H9 (cell line): ENCODE results near the gene PRR12. TPM values are rescaled to one million over a fixed set of nuclear protein-coding genes. Genes with fewer than 3 reads are reported as not detected.

Source experiments
- DNase-seq: peaks from one replicate; pipeline ENCODE4 v3.0.0-alpha.2; 2017
- H2AFZ ChIP-seq: one replicate; pipeline ENCODE4 v1.6.1; 2013; ENCODE audit warnings: mild to moderate bottlenecking, low read length, control low read depth, moderate library complexity
- H2AK5ac ChIP-seq: 2 replicates; pipeline ENCODE4 v1.6.1; 2013; ENCODE audit warnings: low read length, control low read depth, mixed read lengths; ENCODE audit not compliant: insufficient read length
- H2BK120ac ChIP-seq: one replicate; pipeline ENCODE4 v1.6.1; 2013; ENCODE audit warnings: low read depth, mild to moderate bottlenecking, low read length, control low read depth, inconsistent platforms; ENCODE audit not compliant: poor library complexity, severe bottlenecking
- H2BK12ac ChIP-seq: 2 replicates; pipeline ENCODE4 v1.6.1; 2013; ENCODE audit warnings: low read length, control low read depth, mixed read lengths, low read depth; ENCODE audit not compliant: insufficient read length
- H2BK15ac ChIP-seq: 2 replicates; pipeline ENCODE4 v1.6.1; 2013; ENCODE audit warnings: low read depth, low read length, control low read depth
- H2BK20ac ChIP-seq: one replicate; pipeline ENCODE4 v1.6.1; 2013; ENCODE audit warnings: low read depth, mild to moderate bottlenecking, low read length, control low read depth, inconsistent platforms; ENCODE audit not compliant: poor library complexity, severe bottlenecking
- H2BK5ac ChIP-seq: 2 replicates; pipeline ENCODE4 v1.6.1; 2013; ENCODE audit warnings: low read length, control low read depth, mixed read lengths; ENCODE audit not compliant: insufficient read length
- H3K14ac ChIP-seq: 2 replicates; pipeline ENCODE4 v1.6.1; 2013; ENCODE audit warnings: low read length, control low read depth; ENCODE audit not compliant: insufficient read depth
- H3K18ac ChIP-seq: 2 replicates; pipeline ENCODE4 v1.6.1; 2013; ENCODE audit warnings: low read depth, mild to moderate bottlenecking, mixed read lengths, low read length, control low read depth; ENCODE audit not compliant: insufficient read length
- H3K23ac ChIP-seq: 2 replicates; pipeline ENCODE4 v1.6.1; 2013; ENCODE audit warnings: low read length, control low read depth, mixed read lengths, low read depth; ENCODE audit not compliant: insufficient read length
- H3K23me2 ChIP-seq: 2 replicates; pipeline ENCODE4 v1.6.1; 2013; ENCODE audit warnings: low read depth, mild to moderate bottlenecking, mixed read lengths, low read length, control low read depth; ENCODE audit not compliant: insufficient read length, poor library complexity, severe bottlenecking
- H3K27ac ChIP-seq: 2 replicates; pipeline ENCODE4 v1.5.1; 2013; ENCODE audit warnings: low read length, control low read depth, mixed read lengths, low read depth; ENCODE audit not compliant: insufficient read length
- H3K27me3 ChIP-seq: 2 replicates; pipeline ENCODE4 v1.6.1; 2013; ENCODE audit warnings: low read length, control low read depth, inconsistent platforms; ENCODE audit not compliant: insufficient read depth
- H3K4ac ChIP-seq: 2 replicates; pipeline ENCODE4 v1.6.1; 2013; ENCODE audit warnings: low read depth, mild to moderate bottlenecking, control low read depth, inconsistent platforms, low read length, moderate library complexity
- H3K4me1 ChIP-seq: 2 replicates; pipeline ENCODE4 v1.6.1; 2013; ENCODE audit warnings: low read length, control low read depth, inconsistent platforms; ENCODE audit not compliant: insufficient read depth
- H3K4me2 ChIP-seq: 2 replicates; pipeline ENCODE4 v1.6.1; 2013; ENCODE audit warnings: low read length, control low read depth, mixed read lengths; ENCODE audit not compliant: insufficient read length, insufficient read depth
- H3K56ac ChIP-seq: 2 replicates; pipeline ENCODE4 v1.6.1; 2013; ENCODE audit warnings: low read depth, mild to moderate bottlenecking, mixed read lengths, low read length, control low read depth; ENCODE audit not compliant: insufficient read length
- H3K79me1 ChIP-seq: 2 replicates; pipeline ENCODE4 v1.6.1; 2013; ENCODE audit warnings: low read depth, mild to moderate bottlenecking, moderate library complexity, low read length, control low read depth, inconsistent platforms; ENCODE audit not compliant: insufficient read depth, poor library complexity, severe bottlenecking
- H3K79me2 ChIP-seq: 2 replicates; pipeline ENCODE4 v1.6.1; 2013; ENCODE audit warnings: low read length, control low read depth, inconsistent platforms; ENCODE audit not compliant: insufficient read depth
- H3K9ac ChIP-seq: 2 replicates; pipeline ENCODE4 v1.6.1; 2013; ENCODE audit warnings: low read length, control low read depth, mixed read lengths; ENCODE audit not compliant: insufficient read length; ENCODE audit errors: extremely low read depth
- H3K9me3 ChIP-seq: one replicate; pipeline ENCODE4 v1.6.1; 2013; ENCODE audit warnings: low read depth, low read length, inconsistent platforms; ENCODE audit not compliant: control insufficient read depth
- H3T11ph ChIP-seq: one replicate; pipeline ENCODE4 v1.6.1; 2013; ENCODE audit warnings: mild to moderate bottlenecking, low read length, control low read depth, inconsistent platforms
- H4K20me1 ChIP-seq: one replicate; pipeline ENCODE4 v1.6.1; 2013; ENCODE audit not compliant: control insufficient read depth, insufficient read length, insufficient read depth
- H4K5ac ChIP-seq: 2 replicates; pipeline ENCODE4 v1.6.1; 2013; ENCODE audit warnings: low read depth, mild to moderate bottlenecking, mixed read lengths, low read length, control low read depth; ENCODE audit not compliant: insufficient read length
- H4K8ac ChIP-seq: replicated peaks from 2 replicates; pipeline ENCODE4 v1.6.1; 2013; ENCODE audit warnings: low read length, control low read depth, mixed read lengths, low read depth; ENCODE audit not compliant: insufficient read length
- H4K91ac ChIP-seq: 2 replicates; pipeline ENCODE4 v1.6.1; 2013; ENCODE audit warnings: low read depth, mild to moderate bottlenecking, moderate library complexity, mixed read lengths, low read length, control low read depth; ENCODE audit not compliant: insufficient read length
- H3K27ac Mint-ChIP-seq, 3 experiments: 2 replicates in 2 of 3; 3 replicates in 1 of 3; pipeline ENCODE4 v1.8.0; 2020 to 2021; ENCODE audit warnings: mixed read lengths in 3 of 3, mild to moderate bottlenecking in 1 of 3, moderate library complexity in 1 of 3
- H3K27me3 Mint-ChIP-seq: 2 replicates; pipeline ENCODE4 v1.8.0; 2021; ENCODE audit warnings: low read depth, mild to moderate bottlenecking, moderate library complexity, mixed read lengths
- H3K36me3 Mint-ChIP-seq, 3 experiments: 2 replicates in 2 of 3; 3 replicates in 1 of 3; pipeline ENCODE4 v1.8.0; 2020 to 2021; ENCODE audit warnings: low read depth in 3 of 3, mixed read lengths in 3 of 3; ENCODE audit not compliant: insufficient read depth in 1 of 3
- H3K4me1 Mint-ChIP-seq, 2 experiments: 2 replicates each; pipeline ENCODE4 v1.8.0; 2020; ENCODE audit warnings: mixed read lengths in 2 of 2
- H3K4me3 Mint-ChIP-seq, 2 experiments: 2 replicates in 1 of 2; 3 replicates in 1 of 2; pipeline ENCODE4 v1.8.0; 2020 to 2021; ENCODE audit warnings: mild to moderate bottlenecking in 2 of 2, mixed read lengths in 2 of 2, moderate library complexity in 1 of 2
- H3K9me3 Mint-ChIP-seq, 2 experiments: 2 replicates in 1 of 2; 3 replicates in 1 of 2; pipeline ENCODE4 v1.8.0; 2020; ENCODE audit warnings: mild to moderate bottlenecking in 2 of 2, mixed read lengths in 2 of 2, moderate library complexity in 1 of 2
- CTCF ChIP-seq: fragments of 200-600 bp; sonication (generic); conservative IDR thresholded peaks from 3 replicates; pipeline ENCODE4 v1.8.0; 2021; ENCODE audit warnings: antibody characterized with exemption, mild to moderate bottlenecking
- WGBS: extraction: QIAGEN DNeasy Blood & Tissue Kit; methylation state at CpG from one replicate; pipeline ENCODE4 v1.1.7; 2013; ENCODE audit warnings: missing lambda C conversion rate, low lambda C conversion rate, mixed read lengths; ENCODE audit not compliant: insufficient read length; ENCODE audit errors: extremely low coverage; 5-methylcytosine and 5-hydroxymethylcytosine counted together
- total RNA-seq: library from RNA; stranded (reverse); gene quantifications from 2 replicates; pipeline ENCODE4 v1.2.1, GENCODE V29; 2021

PRR12 gene
- total RNA-seq, 1 experiment from 2014 or later: 65.9 TPM

DNA sequence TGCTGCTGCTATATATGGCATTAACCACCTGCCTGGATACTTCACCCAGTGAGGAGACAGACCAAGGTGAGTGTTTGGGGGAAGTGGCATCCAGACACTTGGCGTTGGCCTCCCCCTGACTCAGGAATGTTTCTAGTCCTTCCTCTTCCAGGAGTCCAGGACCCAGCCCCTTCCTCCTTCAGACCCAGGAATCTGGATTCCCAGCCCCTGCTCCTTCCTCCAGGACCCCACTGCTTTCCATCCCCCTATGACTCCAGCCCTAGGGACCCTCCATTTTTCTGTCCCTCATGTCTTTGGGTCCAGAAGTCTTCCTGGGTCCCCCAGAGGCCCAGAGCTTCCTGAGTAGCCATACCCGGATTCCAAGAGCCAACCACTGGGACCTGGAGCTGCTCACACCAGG is 7.7 kb upstream of the PRR12 start:
- no peaks in the 10 kb centered on the region for H3K27me3 Mint-ChIP-seq
- H3K14ac ChIP-seq: no peak overlapping the region
- no peaks in the 10 kb centered on the region for H3K9me3 ChIP-seq
- DNase-seq: no peak
- no peak overlapping the region for H3K18ac ChIP-seq
- no peak overlapping the region for H3K4ac ChIP-seq
- no peak overlapping the region for H4K8ac ChIP-seq
- no peak overlapping the region for H3T11ph ChIP-seq
- no peak overlapping the region for H2BK20ac ChIP-seq
- H3K23ac ChIP-seq: no peak overlapping the region
- H3K4me2 ChIP-seq: no peak overlapping the region
- no peak overlapping the region for H3K9ac ChIP-seq
- H4K91ac ChIP-seq: no peak overlapping the region
- H3K4me1 Mint-ChIP-seq: peaks cover 19 to 34% of the 10 kb centered on the region in 2 experiments
- H2BK5ac ChIP-seq: no peak overlapping the region
- H2AFZ ChIP-seq: no peak overlapping the region
- no peak overlapping the region for H4K5ac ChIP-seq
- H2AK5ac ChIP-seq: no peak overlapping the region
- no peak overlapping the region for H2BK15ac ChIP-seq
- no peak overlapping the region for H3K56ac ChIP-seq
- H3K79me1 ChIP-seq: no peaks in the 10 kb centered on the region
- no peak overlapping the region for H3K27ac ChIP-seq
- no CpG with 5 or more reads among the region's 2 CpGs for WGBS
- peak overlapping the region in 2 of 3 experiments; percentile 49 to 79; a peak in 1 of 7 replicates for H3K27ac Mint-ChIP-seq
- no peaks in the 10 kb centered on the region for H3K27me3 ChIP-seq
- H2BK12ac ChIP-seq: no peak overlapping the region
- no peak overlapping the region for H2BK120ac ChIP-seq
- no peaks in the 10 kb centered on the region for H3K36me3 Mint-ChIP-seq
- no peaks in the 10 kb centered on the region for H3K4me1 ChIP-seq
- TF ChIP-seq CTCF: no peak
- peaks cover 10% of the 10 kb centered on the region for H3K23me2 ChIP-seq
- H3K79me2 ChIP-seq: peaks cover 7% of the 10 kb centered on the region; the same call in 1 of the 2 replicates
- H3K4me3 Mint-ChIP-seq: no peak overlapping the region
- no peaks in the 10 kb centered on the region for H4K20me1 ChIP-seq
- no peaks in the 10 kb centered on the region; a peak in 1 of 5 replicates for H3K9me3 Mint-ChIP-seq
